Omental fat pad (tissue), 4 donors: ENCODE results near the gene NAA11. TPM values are rescaled to one million over a fixed set of nuclear protein-coding genes. Genes with fewer than 3 reads are reported as not detected.

ENCODE experiments used
- ATAC-seq: fragments of 150-250 bp; one replicate; pipeline ENCODE4 v1.9.1; 2016; ENCODE audit warnings: mild to moderate bottlenecking, moderate library complexity; ENCODE audit not compliant: low FRiP score
- DNase-seq: peaks from one replicate; pipeline ENCODE4 v3.0.0-alpha.2; 2019; ENCODE audit warnings: low spot score
- CTCF ChIP-seq, 3 donors: fragments of 450-650 bp; IDR thresholded peaks; one replicate each; pipeline ENCODE4 v1.5.1; 2016 to 2017; ENCODE audit warnings: antibody characterized with exemption in 3 of 3, mild to moderate bottlenecking in 3 of 3, moderate library complexity in 2 of 3
- total RNA-seq, 4 donors: library from RNA; depleted of rRNA; stranded (reverse); fragments of >200 nt; gene quantifications; one replicate each; pipeline ENCODE4 v1.1.0, GENCODE V29; 2016

The NAA11 gene
- not detected for total RNA-seq

GRCh38 chr4:79325864-79326328 lies at the start of gene NAA11:
TSS of gene NAA11 (minus strand) at chr4:79326061. CDS start at chr4:79325877, 184 bp downstream.
- no peak for TF ChIP-seq CTCF (IDR thresholded peaks at IDR 0.05)
- ATAC-seq (no peak), DNase-seq (no peak)

- no peak for TF ChIP-seq CTCF (IDR thresholded peaks at IDR 0.05)
- ATAC-seq (no peak), DNase-seq (no peak)
Measured at GRCh38 chr4:79370026-79370425, 44.2 kb upstream of the NAA11 start.

- TF ChIP-seq CTCF (IDR thresholded peaks at IDR 0.05), result no peak
- DNase-seq (no peak), ATAC-seq (no peak)
Measured at GRCh38 chr4:79367096-79367495, 41.2 kb upstream of the NAA11 start.

GRCh38 chr4:79366422-79366821 lies 40.6 kb upstream of the NAA11 start:
- no peak for TF ChIP-seq CTCF (IDR thresholded peaks at IDR 0.05)
- DNase-seq (no peak), ATAC-seq (no peak)

- ATAC-seq (no peak), DNase-seq (no peak)
- no peak for TF ChIP-seq CTCF (IDR thresholded peaks at IDR 0.05)
Measured at GRCh38 chr4:79364061-79364460, 38.2 kb upstream of the NAA11 start.

- no peak for TF ChIP-seq CTCF (IDR thresholded peaks at IDR 0.05)
- ATAC-seq (no peak), DNase-seq (no peak)
Measured at GRCh38 chr4:79362626-79363025, 36.8 kb upstream of the NAA11 start.

GRCh38 chr4:79360006-79360405 lies 34.1 kb upstream of the NAA11 start:
- ATAC-seq (no peak), DNase-seq (no peak)
- TF ChIP-seq CTCF (IDR thresholded peaks at IDR 0.05), result no peak
